ENCODE data around the gene TNNI3. TPM values are rescaled to one million over a fixed set of nuclear protein-coding genes. Genes with fewer than 3 reads are reported as not detected.

TNNI3 gene
- total and polyA plus RNA-seq, 4 donors: 1.2 to 4.8 (median 3.3) TPM

DNA sequence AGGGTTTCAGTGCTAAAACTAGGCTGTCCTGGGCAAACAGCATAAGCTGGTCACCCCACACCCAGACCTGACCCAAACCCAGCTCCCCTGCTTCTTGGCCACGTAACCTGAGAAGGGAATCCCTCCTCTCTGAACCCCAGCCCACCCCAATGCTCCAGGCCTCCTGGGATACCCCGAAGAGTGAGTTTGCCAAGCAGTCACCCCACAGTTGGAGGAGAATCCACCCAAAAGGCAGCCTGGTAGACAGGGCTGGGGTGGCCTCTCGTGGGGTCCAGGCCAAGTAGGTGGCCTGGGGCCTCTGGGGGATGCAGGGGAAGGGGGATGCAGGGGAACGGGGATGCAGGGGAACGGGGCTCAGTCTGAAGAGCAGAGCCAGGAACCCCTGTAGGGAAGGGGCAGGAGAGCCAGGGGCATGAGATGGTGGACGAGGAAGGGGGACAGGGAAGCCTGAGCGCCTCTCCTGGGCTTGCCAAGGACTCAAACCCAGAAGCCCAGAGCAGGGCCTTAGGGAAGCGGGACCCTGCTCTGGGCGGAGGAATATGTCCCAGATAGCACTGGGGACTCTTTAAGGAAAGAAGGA lies 42.9 kb downstream of the TNNI3 start:
- Histone ChIP-seq H3K9ac (ENCODE audit: insufficient read depth in 1 of 2, low read length in 2 of 2) (peak overlapping the region in 1 of 2 donors; percentile 16), H3K27ac (ENCODE audit: low read depth in 1 of 2, low read length in 1 of 2) (peak overlapping the region; percentile 54 to 93), H3K4me1 (ENCODE audit: control insufficient read depth in 5 of 5, insufficient read depth in 5 of 5, low read length in 5 of 5) (peaks cover 10 to 30% (median 24%) of the 10 kb centered on the region in 5 donors), H3K27me3 (ENCODE audit: control insufficient read depth in 3 of 3, insufficient read depth in 3 of 3, low read length in 2 of 3) (no peaks in the 10 kb centered on the region), H3K36me3 (ENCODE audit: control insufficient read depth in 4 of 4, insufficient read depth in 4 of 4, low read length in 4 of 4) (peaks cover 0 to 17% (median 2%) of the 10 kb centered on the region in 4 donors), H3K9me3 (ENCODE audit: control insufficient read depth in 4 of 4, insufficient read depth in 3 of 4, low read length in 3 of 4) (no peaks in the 10 kb centered on the region), H3K4me3 (no peak overlapping the region)
- no peak for ATAC-seq (ENCODE audit: insufficient read depth, low FRiP score)
- TF ChIP-seq, protein P1, sequence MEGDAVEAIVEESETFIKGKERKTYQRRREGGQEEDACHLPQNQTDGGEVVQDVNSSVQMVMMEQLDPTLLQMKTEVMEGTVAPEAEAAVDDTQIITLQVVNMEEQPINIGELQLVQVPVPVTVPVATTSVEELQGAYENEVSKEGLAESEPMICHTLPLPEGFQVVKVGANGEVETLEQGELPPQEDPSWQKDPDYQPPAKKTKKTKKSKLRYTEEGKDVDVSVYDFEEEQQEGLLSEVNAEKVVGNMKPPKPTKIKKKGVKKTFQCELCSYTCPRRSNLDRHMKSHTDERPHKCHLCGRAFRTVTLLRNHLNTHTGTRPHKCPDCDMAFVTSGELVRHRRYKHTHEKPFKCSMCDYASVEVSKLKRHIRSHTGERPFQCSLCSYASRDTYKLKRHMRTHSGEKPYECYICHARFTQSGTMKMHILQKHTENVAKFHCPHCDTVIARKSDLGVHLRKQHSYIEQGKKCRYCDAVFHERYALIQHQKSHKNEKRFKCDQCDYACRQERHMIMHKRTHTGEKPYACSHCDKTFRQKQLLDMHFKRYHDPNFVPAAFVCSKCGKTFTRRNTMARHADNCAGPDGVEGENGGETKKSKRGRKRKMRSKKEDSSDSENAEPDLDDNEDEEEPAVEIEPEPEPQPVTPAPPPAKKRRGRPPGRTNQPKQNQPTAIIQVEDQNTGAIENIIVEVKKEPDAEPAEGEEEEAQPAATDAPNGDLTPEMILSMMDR (IDR thresholded peaks at IDR 0.05; ENCODE audit: control extremely low read depth, extremely low read depth): no peak
- whole genome bisulfite sequencing, 2 donors: 94% methylated on average over 9 of the region's 9 CpGs
- no peak for DNase-seq

DNA sequence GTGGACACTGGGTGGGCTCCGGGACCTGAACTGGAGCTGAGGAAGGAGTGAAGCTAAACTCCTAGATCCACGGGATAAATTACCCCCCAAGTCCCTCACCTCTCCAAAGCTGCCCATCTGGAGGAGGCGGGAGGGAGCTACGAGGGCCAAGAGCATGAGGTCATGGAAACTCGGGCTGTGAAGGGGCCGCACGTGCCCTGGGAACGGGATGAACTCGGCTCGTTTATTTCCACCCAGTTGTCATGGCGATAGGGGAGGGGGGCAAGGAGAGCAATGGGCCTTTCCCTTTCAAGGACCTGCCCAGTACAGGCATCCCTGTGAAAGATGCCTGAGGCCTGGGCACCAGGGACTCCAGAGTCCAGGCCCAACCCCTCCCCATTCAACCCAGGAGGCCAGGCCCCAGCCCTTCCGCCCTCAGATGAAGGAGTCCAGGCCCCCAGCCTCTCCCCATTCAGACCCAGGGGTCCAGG lies 43.9 kb downstream of the TNNI3 start:
- Histone ChIP-seq H3K4me3 (no peak overlapping the region), H3K27me3 (ENCODE audit: control insufficient read depth in 3 of 3, insufficient read depth in 3 of 3, low read length in 2 of 3) (no peaks in the 10 kb centered on the region), H3K9me3 (ENCODE audit: control insufficient read depth in 4 of 4, insufficient read depth in 3 of 4, low read length in 3 of 4) (no peaks in the 10 kb centered on the region), H3K27ac (ENCODE audit: low read depth in 1 of 2, low read length in 1 of 2) (peak overlapping the region; percentile 78 to 93), H3K9ac (ENCODE audit: insufficient read depth in 1 of 2, low read length in 2 of 2) (peak overlapping the region; percentile 47 to 68), H3K4me1 (ENCODE audit: control insufficient read depth in 5 of 5, insufficient read depth in 5 of 5, low read length in 5 of 5) (peaks cover 10 to 30% (median 24%) of the 10 kb centered on the region in 5 donors), H3K36me3 (ENCODE audit: control insufficient read depth in 4 of 4, insufficient read depth in 4 of 4, low read length in 4 of 4) (peaks cover 0 to 22% (median 5%) of the 10 kb centered on the region in 4 donors)
- TF ChIP-seq, protein P1 (IDR thresholded peaks at IDR 0.05; ENCODE audit: control extremely low read depth, extremely low read depth): no peak
- 43 to 63% methylated on average over 11 to 12 of the region's 12 CpGs for WGBS, 2 donors
- DNase-seq: peak; percentile 84 to 88 (median 86)
- no peak for ATAC-seq (ENCODE audit: insufficient read depth, low FRiP score)

DNA sequence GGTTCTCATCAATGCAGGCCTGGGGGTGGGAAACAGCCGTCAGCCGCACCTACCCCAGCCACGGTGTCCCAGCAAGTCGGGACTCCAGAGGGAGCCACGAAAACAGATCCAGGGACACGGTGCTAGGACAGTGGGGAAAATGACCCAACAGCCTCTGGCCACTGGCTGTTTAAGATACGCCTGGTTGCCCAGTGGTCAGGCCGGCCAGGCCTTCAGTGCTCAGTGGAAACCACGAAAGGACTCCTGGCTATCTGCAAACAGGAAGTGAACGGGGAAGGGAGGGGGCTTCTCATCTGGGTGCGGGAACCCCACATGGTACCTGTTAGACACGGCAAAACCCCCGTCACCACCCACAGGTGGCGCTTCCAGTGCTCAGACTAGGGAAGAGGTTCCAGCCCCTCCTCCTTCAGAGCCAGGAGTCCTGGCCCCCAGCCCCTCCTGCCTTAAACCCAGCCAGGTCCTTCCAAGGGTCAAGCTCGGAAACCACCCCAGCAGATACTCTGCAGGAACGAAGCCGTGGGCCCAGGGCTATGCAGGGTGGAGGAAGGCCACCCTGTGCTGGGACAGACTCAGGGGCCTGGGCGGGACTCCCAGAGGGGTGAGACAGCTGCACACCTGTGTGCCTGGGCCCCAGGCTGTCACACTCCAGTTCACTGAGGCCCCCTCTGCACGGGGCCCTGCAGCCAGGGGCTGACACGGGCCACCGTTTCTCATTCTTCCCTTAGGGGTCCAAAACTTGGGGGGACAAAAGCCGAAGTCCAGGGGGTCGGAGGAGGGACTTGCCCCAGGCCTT lies 44.6 kb downstream of the TNNI3 start:
- H3K27ac ChIP-seq (ENCODE audit: low read depth in 1 of 2, low read length in 1 of 2): peak overlapping the region; percentile 78 to 93
- no peak overlapping the region for H3K4me3 ChIP-seq
- 72 to 78% methylated on average over 23 of the region's 23 CpGs for WGBS, 2 donors
- ATAC-seq (ENCODE audit: insufficient read depth, low FRiP score) (no peak), DNase-seq (no peak)
- peaks cover 10 to 25% (median 19%) of the 10 kb centered on the region in 5 donors for H3K4me1 ChIP-seq (ENCODE audit: control insufficient read depth in 5 of 5, insufficient read depth in 5 of 5, low read length in 5 of 5)
- no peaks in the 10 kb centered on the region for H3K9me3 ChIP-seq (ENCODE audit: control insufficient read depth in 4 of 4, insufficient read depth in 3 of 4, low read length in 3 of 4)
- peak overlapping the region; percentile 47 to 68 for H3K9ac ChIP-seq (ENCODE audit: insufficient read depth in 1 of 2, low read length in 2 of 2)
- H3K27me3 ChIP-seq (ENCODE audit: control insufficient read depth in 3 of 3, insufficient read depth in 3 of 3, low read length in 2 of 3): no peaks in the 10 kb centered on the region
- peaks cover 0 to 22% (median 5%) of the 10 kb centered on the region in 4 donors for H3K36me3 ChIP-seq (ENCODE audit: control insufficient read depth in 4 of 4, insufficient read depth in 4 of 4, low read length in 4 of 4)
- TF ChIP-seq, protein P1 (IDR thresholded peaks at IDR 0.05; ENCODE audit: control extremely low read depth, extremely low read depth): no peak

All from lung (tissue), 12 donors.